GM19463 (cell line): ENCODE data around the gene CACNA1C.

ENCODE experiments used
- ATAC-seq: cut with Tn5 transposase; IDR thresholded peaks from one replicate; pipeline ENCODE4 v1.9.1; 2021; ENCODE audit warnings: mild to moderate bottlenecking, moderate library complexity; ENCODE audit not compliant: unreplicated experiment

The CACNA1C gene

GRCh38 chr12:2561367-2561766 lies 508.6 kb downstream of the CACNA1C start:
- ATAC-seq = no peak

- ATAC-seq = no peak
These were observed 509.6 kb downstream of the CACNA1C start for GRCh38 chr12:2562400-2562799.

- ATAC-seq = no peak
These were observed 510.9 kb downstream of the CACNA1C start for GRCh38 chr12:2563709-2564108.

GRCh38 chr12:2566161-2566560 lies 513.4 kb downstream of the CACNA1C start:
- ATAC-seq = no peak

DNA sequence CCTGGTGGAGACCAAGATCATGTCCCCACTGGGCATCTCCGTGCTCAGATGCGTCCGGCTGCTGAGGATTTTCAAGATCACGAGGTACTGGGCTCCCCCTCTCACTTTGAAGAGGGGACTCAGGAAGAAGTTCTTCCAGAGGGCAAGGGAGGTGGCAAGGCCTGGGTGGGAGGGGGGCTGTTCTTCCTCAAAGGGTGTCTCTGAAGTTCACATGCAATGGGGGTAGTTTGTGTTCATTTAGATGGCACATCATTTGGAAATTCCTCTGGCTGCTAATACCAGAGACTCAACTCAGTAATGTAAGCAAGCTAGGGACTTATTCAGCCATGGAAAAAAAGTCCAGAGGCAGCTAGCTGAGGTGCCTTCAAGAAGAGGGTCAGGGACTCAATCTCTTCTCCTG lies 514.9 kb downstream of the CACNA1C start:
- no peak for ATAC-seq

DNA sequence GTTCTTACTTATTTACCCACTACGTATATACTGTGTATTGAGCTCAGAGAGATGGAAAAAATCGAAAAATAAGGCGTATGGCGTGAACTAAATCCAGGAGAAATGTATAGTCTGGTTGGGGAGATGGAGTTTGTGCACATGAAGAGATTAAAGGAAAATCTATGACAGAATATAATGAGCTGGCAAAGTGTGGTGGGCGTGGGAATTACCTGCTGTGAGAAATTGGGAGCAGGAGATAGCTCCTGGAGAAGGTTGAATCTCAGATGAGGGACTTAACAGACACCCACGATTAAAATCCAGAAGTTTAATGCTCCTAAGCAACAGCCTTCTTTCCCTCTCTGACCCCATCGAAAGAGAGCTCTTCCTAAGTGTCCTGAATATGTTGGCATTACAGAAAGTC lies 517.8 kb downstream of the CACNA1C start:
- ATAC-seq = no peak

DNA sequence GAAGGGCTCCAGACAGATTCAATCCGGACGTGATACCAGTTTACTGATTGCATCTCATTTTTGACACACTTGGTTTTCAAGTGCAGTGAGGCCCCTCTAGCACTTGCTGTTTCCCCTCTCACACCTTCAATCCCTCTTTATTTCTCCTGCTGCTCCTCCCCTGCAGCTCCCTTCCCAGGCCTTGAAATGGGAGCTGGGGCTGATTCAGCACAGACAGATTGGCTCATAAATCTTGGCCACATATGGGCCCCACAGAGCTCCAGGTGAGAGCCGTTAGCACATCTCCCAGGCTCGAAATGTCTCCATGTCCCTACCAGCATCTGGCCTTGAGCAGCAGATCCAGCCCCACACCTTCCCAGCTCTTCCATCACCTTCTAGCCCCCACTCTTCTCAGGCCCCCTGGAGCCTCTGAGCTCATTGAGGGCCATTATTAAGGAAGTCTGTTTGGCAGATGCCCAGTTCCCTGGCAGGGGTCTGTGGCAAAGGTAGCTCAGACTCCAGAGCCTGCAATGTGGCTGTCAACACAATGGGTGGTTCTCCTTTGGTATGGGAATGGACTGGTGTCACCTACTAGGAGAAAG lies 521.7 kb downstream of the CACNA1C start:
- ATAC-seq = no peak

- ATAC-seq = no peak
These were observed 522.5 kb downstream of the CACNA1C start for GRCh38 chr12:2575245-2575644.

GRCh38 chr12:2578211-2578610 lies 525.4 kb downstream of the CACNA1C start:
- no peak for ATAC-seq

GRCh38 chr12:2578772-2579171 lies 526.0 kb downstream of the CACNA1C start:
- no peak for ATAC-seq

GRCh38 chr12:2580821-2581220 lies 528.0 kb downstream of the CACNA1C start:
- no peak for ATAC-seq

- no peak for ATAC-seq
These were observed 528.7 kb downstream of the CACNA1C start for GRCh38 chr12:2581293-2582045.

DNA sequence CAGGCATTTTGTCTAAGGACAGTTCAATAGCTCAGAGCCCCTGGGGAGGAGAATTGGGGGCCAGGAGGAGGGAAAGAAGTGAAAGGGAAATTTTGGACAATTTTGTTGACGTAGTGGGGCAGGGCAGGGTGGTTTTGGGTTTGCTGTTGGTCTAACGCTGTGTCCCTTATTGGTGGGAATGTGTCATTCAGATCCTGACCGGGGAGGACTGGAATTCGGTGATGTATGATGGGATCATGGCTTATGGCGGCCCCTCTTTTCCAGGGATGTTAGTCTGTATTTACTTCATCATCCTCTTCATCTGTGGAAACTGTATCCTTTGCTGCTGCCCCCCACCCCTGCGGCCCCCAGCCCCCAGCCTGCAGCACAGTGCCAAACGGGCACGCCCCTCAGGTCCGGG lies 529.8 kb downstream of the CACNA1C start:
- ATAC-seq = no peak

GRCh38 chr12:2583091-2583497 lies 530.3 kb downstream of the CACNA1C start:
- ATAC-seq = no peak

- no peak for ATAC-seq
These were observed 531.0 kb downstream of the CACNA1C start for GRCh38 chr12:2583642-2584401.

GRCh38 chr12:2586156-2587038 lies 533.6 kb downstream of the CACNA1C start:
- no peak for ATAC-seq

DNA sequence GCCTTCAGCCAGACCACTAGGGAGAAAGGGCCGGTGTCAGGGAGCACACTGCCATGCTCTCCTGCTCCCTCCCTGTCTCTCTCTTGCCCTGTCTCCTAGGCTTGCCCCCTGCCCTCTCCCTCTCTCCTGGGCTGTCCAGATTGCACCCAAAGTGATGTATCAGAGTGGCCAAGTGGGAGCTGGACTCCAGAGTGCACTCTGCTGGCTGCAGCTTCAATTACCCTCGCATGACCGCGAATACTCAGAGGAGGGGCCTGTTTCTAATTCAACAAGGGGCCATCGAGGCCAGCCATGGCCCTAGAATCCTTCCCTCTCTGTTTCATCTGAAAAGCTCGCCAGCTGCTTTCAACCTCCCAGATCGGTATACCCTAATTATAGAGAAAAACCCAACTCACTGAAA lies 535.6 kb downstream of the CACNA1C start:
- ATAC-seq = no peak

DNA sequence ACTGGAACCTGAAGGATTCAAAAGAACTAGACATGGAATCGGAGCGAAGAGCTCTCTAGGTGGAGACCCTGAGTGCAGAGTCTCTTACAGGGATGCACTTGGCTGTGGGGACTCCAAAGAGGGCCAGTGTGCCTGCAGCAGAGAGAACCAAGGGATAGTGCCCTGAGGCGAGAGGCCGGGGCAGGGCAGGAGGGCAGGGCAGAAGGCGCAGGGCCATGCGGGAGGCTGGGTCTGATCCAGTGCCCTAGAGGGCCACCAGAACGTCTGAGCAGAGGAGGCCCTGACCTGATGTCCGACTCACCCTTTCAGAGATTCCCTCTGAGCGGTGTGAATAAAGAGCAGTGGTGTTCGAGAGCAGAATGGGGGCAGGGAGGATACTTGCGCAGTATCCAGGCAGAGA lies 536.6 kb downstream of the CACNA1C start:
- ATAC-seq = no peak

GRCh38 chr12:2593045-2593444 lies 540.3 kb downstream of the CACNA1C start:
- ATAC-seq = no peak

DNA sequence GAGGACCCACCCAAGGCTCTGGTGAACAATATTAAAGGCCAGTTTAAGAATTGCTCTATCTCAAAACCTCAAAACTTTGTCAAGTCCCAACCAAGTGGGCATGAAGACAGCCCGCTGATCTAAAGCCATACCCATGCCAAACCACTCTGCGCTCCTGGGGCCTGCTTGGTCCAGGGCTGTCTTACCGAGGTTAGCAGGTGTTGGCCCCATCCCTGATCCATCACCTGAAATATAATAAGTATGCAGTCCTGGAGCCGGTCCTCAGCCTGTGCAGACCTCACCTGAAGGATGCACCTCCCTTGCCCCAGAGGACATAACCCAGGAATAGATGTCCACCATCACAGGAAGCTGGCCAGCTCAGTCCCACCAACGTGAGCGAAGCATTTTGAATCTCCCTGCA lies 543.7 kb downstream of the CACNA1C start:
- ATAC-seq = no peak

DNA sequence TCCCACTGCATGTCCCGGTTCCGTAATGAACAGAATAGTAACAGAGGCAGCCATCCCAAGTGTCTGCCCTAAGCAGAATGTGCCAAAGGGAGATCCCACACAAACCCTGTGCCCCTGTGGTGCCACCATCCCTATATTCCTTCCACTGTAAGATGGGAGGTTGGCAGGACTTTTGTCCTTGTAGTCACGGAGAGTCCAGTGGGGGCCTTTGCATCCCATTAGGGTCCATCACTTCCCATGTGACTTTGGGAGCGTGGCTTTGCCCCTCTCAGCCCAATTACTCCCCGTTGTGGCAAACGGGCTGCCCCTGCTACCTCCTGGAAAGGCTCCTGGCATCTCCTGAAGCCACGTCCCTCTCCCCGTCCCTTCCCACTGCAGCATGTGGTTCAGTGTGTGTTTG lies 552.5 kb downstream of the CACNA1C start:
- ATAC-seq = no peak
